Measurements from ENCODE around the gene DGKG. TPM values are rescaled to one million over a fixed set of nuclear protein-coding genes. Genes with fewer than 3 reads are reported as not detected.
A peak's percentile ranks its signal among the peaks of the same experiment; 100 is the strongest.

DGKG gene
- polyA plus RNA-seq, 3 donors, result 4.2 to 9.2 (median 4.3) TPM

DNA sequence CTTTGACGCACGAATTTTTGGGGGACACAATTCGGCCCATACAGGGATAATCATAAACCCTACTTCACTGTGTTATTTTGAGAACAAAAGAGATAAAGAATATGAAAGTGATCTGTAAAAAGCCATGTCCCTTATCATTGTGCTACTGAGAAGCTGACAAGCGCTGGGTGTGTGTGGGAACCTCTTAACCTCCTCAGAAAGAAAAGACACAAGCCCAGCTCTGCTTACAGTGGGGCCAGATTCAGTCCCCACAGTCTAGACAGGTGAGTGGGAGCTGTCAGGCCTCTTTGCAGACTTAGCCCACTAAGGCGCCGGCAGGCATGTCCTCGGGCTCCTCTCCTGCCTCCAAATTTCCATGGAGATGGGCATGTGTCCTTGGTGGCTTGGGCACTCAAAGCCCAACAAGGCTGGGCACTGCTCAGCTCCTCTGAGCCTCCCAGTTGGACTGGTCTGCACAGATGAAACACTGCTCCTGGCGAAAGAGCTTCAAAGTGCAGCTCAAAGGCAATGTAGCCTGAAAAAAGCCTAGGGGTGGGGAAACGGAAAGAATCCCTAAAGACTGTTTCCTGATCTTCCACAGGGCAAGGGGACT is 188.7 kb downstream of the DGKG start:
- TF ChIP-seq, protein P1, sequence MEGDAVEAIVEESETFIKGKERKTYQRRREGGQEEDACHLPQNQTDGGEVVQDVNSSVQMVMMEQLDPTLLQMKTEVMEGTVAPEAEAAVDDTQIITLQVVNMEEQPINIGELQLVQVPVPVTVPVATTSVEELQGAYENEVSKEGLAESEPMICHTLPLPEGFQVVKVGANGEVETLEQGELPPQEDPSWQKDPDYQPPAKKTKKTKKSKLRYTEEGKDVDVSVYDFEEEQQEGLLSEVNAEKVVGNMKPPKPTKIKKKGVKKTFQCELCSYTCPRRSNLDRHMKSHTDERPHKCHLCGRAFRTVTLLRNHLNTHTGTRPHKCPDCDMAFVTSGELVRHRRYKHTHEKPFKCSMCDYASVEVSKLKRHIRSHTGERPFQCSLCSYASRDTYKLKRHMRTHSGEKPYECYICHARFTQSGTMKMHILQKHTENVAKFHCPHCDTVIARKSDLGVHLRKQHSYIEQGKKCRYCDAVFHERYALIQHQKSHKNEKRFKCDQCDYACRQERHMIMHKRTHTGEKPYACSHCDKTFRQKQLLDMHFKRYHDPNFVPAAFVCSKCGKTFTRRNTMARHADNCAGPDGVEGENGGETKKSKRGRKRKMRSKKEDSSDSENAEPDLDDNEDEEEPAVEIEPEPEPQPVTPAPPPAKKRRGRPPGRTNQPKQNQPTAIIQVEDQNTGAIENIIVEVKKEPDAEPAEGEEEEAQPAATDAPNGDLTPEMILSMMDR (IDR thresholded peaks at IDR 0.05), result no peak
- Histone ChIP-seq H2AFZ (ENCODE audit: insufficient read depth, low read depth, low read length, poor library complexity, severe bottlenecking) (no peak overlapping the region), H3K4me3 (replicated peaks in 1 of 3; ENCODE audit: low read depth in 2 of 3, low read length in 3 of 3) (no peak overlapping the region), H3K27ac (ENCODE audit: low read depth in 1 of 2, low read length in 2 of 2) (no peak overlapping the region), H3K4me2 (replicated peaks; ENCODE audit: extremely low read depth, low read length, poor library complexity, severe bottlenecking) (no peak overlapping the region), H3K27me3 (ENCODE audit: control insufficient read depth in 2 of 2, insufficient read depth in 2 of 2, low read length in 2 of 2) (no peaks in the 10 kb centered on the region), H3K36me3 (replicated peaks in 1 of 2; ENCODE audit: control insufficient read depth in 1 of 2, insufficient read depth in 2 of 2, low read length in 2 of 2) (peaks cover 80 to 98% of the 10 kb centered on the region in 2 donors), H3K9ac (ENCODE audit: insufficient read depth, low read length, poor library complexity, severe bottlenecking) (no peak overlapping the region), H4K20me1 (ENCODE audit: insufficient read depth, low read length) (no peaks in the 10 kb centered on the region), H3K79me2 (ENCODE audit: insufficient read depth, low read length) (no peaks in the 10 kb centered on the region), H3K9me3 (replicated peaks in 1 of 2; ENCODE audit: control insufficient read depth in 1 of 2, insufficient read depth in 1 of 2, low read length in 2 of 2) (no peaks in the 10 kb centered on the region), H3K4me1 (ENCODE audit: control insufficient read depth in 1 of 2, insufficient read depth in 2 of 2, low read length in 2 of 2) (no peaks in the 10 kb centered on the region)
- H3K4me3 Mint-ChIP-seq, result no peak overlapping the region
- no peak for DNase-seq
- H3K27me3 Mint-ChIP-seq (ENCODE audit: low read depth in 3 of 3), result peaks cover 0 to 3% (median 2%) of the 10 kb centered on the region in 3 donors
- 99% methylated on average over 5 of the region's 9 CpGs for WGBS (ENCODE audit: insufficient coverage)
- H3K4me1 Mint-ChIP-seq, result peaks cover 3% of the 10 kb centered on the region
- H3K36me3 Mint-ChIP-seq, result peaks cover 73 to 92% of the 10 kb centered on the region in 2 donors
- intact Hi-C loops (cut with micrococcal nuclease), result no loop called here
- peak overlapping the region in 2 of 7 donors; percentile 7 to 81 for H3K27ac Mint-ChIP-seq
- peaks cover 0 to 2% (median 0%) of the 10 kb centered on the region in 7 donors for H3K9me3 Mint-ChIP-seq

DNA sequence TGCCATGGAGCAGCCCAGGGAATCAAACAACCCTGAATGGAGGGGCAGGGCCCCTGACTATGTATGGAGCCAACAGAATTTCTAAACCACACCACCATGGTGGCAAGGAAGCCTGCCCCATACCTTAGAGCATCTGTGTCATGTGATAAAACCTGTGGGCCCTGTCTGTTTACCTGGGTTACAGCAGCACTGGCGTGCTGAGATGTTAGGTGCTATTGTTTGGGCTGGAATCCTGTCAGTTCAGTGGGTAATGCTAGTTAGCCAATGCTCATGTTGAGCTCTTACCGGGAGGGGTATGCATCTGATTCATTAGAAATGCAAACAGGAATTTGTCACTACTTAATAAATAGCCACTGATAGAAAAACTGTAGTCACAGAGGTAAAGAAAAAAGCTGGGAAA is 189.7 kb downstream of the DGKG start:
- H3K79me2 ChIP-seq (ENCODE audit: insufficient read depth, low read length), result no peaks in the 10 kb centered on the region
- Mint-ChIP-seq H3K9me3 (no peaks in the 10 kb centered on the region), H3K4me1 (peaks cover 3% of the 10 kb centered on the region), H3K4me3 (no peak overlapping the region), H3K36me3 (peaks cover 72 to 92% of the 10 kb centered on the region in 2 donors), H3K27ac (no peak overlapping the region), H3K27me3 (ENCODE audit: low read depth in 3 of 3) (peaks cover 0 to 3% (median 2%) of the 10 kb centered on the region in 3 donors)
- intact Hi-C loops (cut with micrococcal nuclease), result no loop called here
- H3K4me1 ChIP-seq (ENCODE audit: control insufficient read depth in 1 of 2, insufficient read depth in 2 of 2, low read length in 2 of 2), result no peaks in the 10 kb centered on the region
- H3K9ac ChIP-seq (ENCODE audit: insufficient read depth, low read length, poor library complexity, severe bottlenecking), result no peak overlapping the region
- H3K36me3 ChIP-seq (replicated peaks in 1 of 2; ENCODE audit: control insufficient read depth in 1 of 2, insufficient read depth in 2 of 2, low read length in 2 of 2), result peaks cover 79 to 98% of the 10 kb centered on the region in 2 donors
- H3K4me2 ChIP-seq (replicated peaks; ENCODE audit: extremely low read depth, low read length, poor library complexity, severe bottlenecking), result no peak overlapping the region
- no peaks in the 10 kb centered on the region for H4K20me1 ChIP-seq (ENCODE audit: insufficient read depth, low read length)
- no peaks in the 10 kb centered on the region for H3K9me3 ChIP-seq (replicated peaks in 1 of 2; ENCODE audit: control insufficient read depth in 1 of 2, insufficient read depth in 1 of 2, low read length in 2 of 2)
- no peak overlapping the region for H3K4me3 ChIP-seq (replicated peaks in 1 of 3; ENCODE audit: low read depth in 2 of 3, low read length in 3 of 3)
- H3K27ac ChIP-seq (ENCODE audit: low read depth in 1 of 2, low read length in 2 of 2), result no peak overlapping the region
- DNase-seq, result no peak
- TF ChIP-seq, protein P1 (IDR thresholded peaks at IDR 0.05), result no peak
- no peaks in the 10 kb centered on the region for H3K27me3 ChIP-seq (ENCODE audit: control insufficient read depth in 2 of 2, insufficient read depth in 2 of 2, low read length in 2 of 2)
- H2AFZ ChIP-seq (ENCODE audit: insufficient read depth, low read depth, low read length, poor library complexity, severe bottlenecking), result no peak overlapping the region
- 100% methylated on average over 1 of the region's 2 CpGs for WGBS (ENCODE audit: insufficient coverage)
